ENCODE results near the gene PTPRN2. TPM values are rescaled to one million over a fixed set of nuclear protein-coding genes. Genes with fewer than 3 reads are reported as not detected.

PTPRN2 gene
- total RNA-seq, 1 experiment from 2014 or later, result 1.1 TPM

GRCh38 chr7:158530800-158531609, 56.6 kb downstream of the PTPRN2 start:
- POLR2A ChIA-PET, result no interaction called here
- Histone ChIP-seq H3K27ac (ENCODE audit: low read length) (no peak overlapping the region), H3K9me3 (ENCODE audit: control insufficient read depth, insufficient read depth, low read depth, low read length) (no peaks in the 10 kb centered on the region), H3K36me3 (ENCODE audit: control insufficient read depth, insufficient read depth, low read length) (no peaks in the 10 kb centered on the region), H3K4me1 (ENCODE audit: control insufficient read depth, insufficient read depth, low read length) (no peaks in the 10 kb centered on the region), H3K4me3 (ENCODE audit: low read depth in 2 of 2, low read length in 2 of 2) (no peak overlapping the region), H3K27me3 (ENCODE audit: control insufficient read depth, insufficient read depth, low read length) (no peaks in the 10 kb centered on the region)
- intact Hi-C loops (cut with micrococcal nuclease; ENCODE audit: unreplicated experiment), result no loop called here
- TF ChIP-seq POLR2AphosphoS5 (IDR thresholded peaks at IDR 0.05; ENCODE audit: low read depth, low read length), result no peak
- TF ChIP-seq REST (IDR thresholded peaks at IDR 0.05; ENCODE audit: insufficient read depth in 1 of 2, low read depth in 2 of 2, low read length in 1 of 2), result no peak
- no peak for TF ChIP-seq TCF7L2 (IDR thresholded peaks at IDR 0.05; ENCODE audit: low read depth, low read length)
- TF ChIP-seq SIN3A (IDR thresholded peaks at IDR 0.05; ENCODE audit: borderline replicate concordance, insufficient read depth, low read depth, low read length), result no peak
- TF ChIP-seq CTCF (IDR thresholded peaks at IDR 0.05), result no peak
- CTCF ChIA-PET, result no interaction called here
- BruUV-seq (replicated peaks), result no TSS peak
- in situ Hi-C loops (cut with HindIII; ENCODE audit: low pct_unique_long_range_greater_than_20kb, low sequenced_read_pairs), result no loop called here
- ATAC-seq (no peak), DNase-seq (ENCODE audit: low read depth, low spot score) (no peak)

- Histone ChIP-seq H3K4me3 (ENCODE audit: low read depth in 2 of 2, low read length in 2 of 2) (no peak overlapping the region), H3K27ac (ENCODE audit: low read length) (no peak overlapping the region), H3K27me3 (ENCODE audit: control insufficient read depth, insufficient read depth, low read length) (no peaks in the 10 kb centered on the region), H3K4me1 (ENCODE audit: control insufficient read depth, insufficient read depth, low read length) (no peaks in the 10 kb centered on the region), H3K9me3 (ENCODE audit: control insufficient read depth, insufficient read depth, low read depth, low read length) (no peaks in the 10 kb centered on the region), H3K36me3 (ENCODE audit: control insufficient read depth, insufficient read depth, low read length) (no peaks in the 10 kb centered on the region)
- no peak for DNase-seq (ENCODE audit: low read depth, low spot score)
- no peak for ATAC-seq
- intact Hi-C loops (cut with micrococcal nuclease; ENCODE audit: unreplicated experiment) (no loop called here), in situ Hi-C loops (cut with HindIII; ENCODE audit: low pct_unique_long_range_greater_than_20kb, low sequenced_read_pairs) (no loop called here)
- CTCF ChIA-PET, result no interaction called here
- POLR2A ChIA-PET, result no interaction called here
- TF ChIP-seq POLR2AphosphoS5 (IDR thresholded peaks at IDR 0.05; ENCODE audit: low read depth, low read length) (no peak), REST (IDR thresholded peaks at IDR 0.05; ENCODE audit: insufficient read depth in 1 of 2, low read depth in 2 of 2, low read length in 1 of 2) (no peak), SIN3A (IDR thresholded peaks at IDR 0.05; ENCODE audit: borderline replicate concordance, insufficient read depth, low read depth, low read length) (no peak)
- no TSS peak for BruUV-seq (replicated peaks)
Observed at GRCh38 chr7:158529181-158530096, 58.2 kb downstream of the PTPRN2 start.
